Lower lobe of right lung (tissue), 2 donors: Measurements from ENCODE around the gene CACNB2. TPM values are rescaled to one million over a fixed set of nuclear protein-coding genes. Genes with fewer than 3 reads are reported as not detected.

Experiments
- ATAC-seq, 2 donors: fragments of 200-7000 bp; cut with Tn5 transposase; one replicate each; pipeline ENCODE4 v1.9.1; 2020 to 2022; ENCODE audit warnings: mild to moderate bottlenecking in 2 of 2, moderate library complexity in 2 of 2
- DNase-seq: peaks from one replicate; pipeline ENCODE4 v3.0.0-alpha.2; 2020
- H3K27ac ChIP-seq: fragments of 200-600 bp; one replicate; pipeline ENCODE4 v1.8.0; 2022
- H3K27me3 ChIP-seq: fragments of 200-600 bp; one replicate; pipeline ENCODE4 v1.8.0; 2022; ENCODE audit warnings: low read depth
- H3K36me3 ChIP-seq: fragments of 200-600 bp; one replicate; pipeline ENCODE4 v1.8.0; 2022; ENCODE audit warnings: mild to moderate bottlenecking
- H3K4me1 ChIP-seq: fragments of 200-600 bp; one replicate; pipeline ENCODE4 v1.8.0; 2022
- H3K4me3 ChIP-seq: fragments of 200-600 bp; one replicate; pipeline ENCODE4 v1.8.0; 2022; ENCODE audit warnings: mild to moderate bottlenecking
- H3K9me3 ChIP-seq: fragments of 200-600 bp; one replicate; pipeline ENCODE4 v1.8.0; 2022
- intact Hi-C: fragments of 100-400 bp; cut with DNase I; formaldehyde crosslinking; loops from one replicate; pipeline ENCODE4 v1.11.0; 2022
- total RNA-seq: library from RNA; stranded (reverse); fragmentation: NEBNext Ultra II Directional; extraction: Animal tissue kit (Norgen Biotek cat#: 25700); gene quantifications from one replicate; pipeline ENCODE4 v1.2.1, GENCODE V29; 2021
- TF ChIP-seq, protein P1 (sequence below): fragments of 200-600 bp; IDR thresholded peaks from one replicate; pipeline ENCODE4 v1.8.0; 2022; ENCODE audit warnings: antibody characterized with exemption, mild to moderate bottlenecking
- donor health status: DM: no; HTN: yes; CAD: no; lungs with severe emphysema.

Gene CACNB2
- total RNA-seq, 1 donor from 2014 or later = 1.4 TPM

DNA sequence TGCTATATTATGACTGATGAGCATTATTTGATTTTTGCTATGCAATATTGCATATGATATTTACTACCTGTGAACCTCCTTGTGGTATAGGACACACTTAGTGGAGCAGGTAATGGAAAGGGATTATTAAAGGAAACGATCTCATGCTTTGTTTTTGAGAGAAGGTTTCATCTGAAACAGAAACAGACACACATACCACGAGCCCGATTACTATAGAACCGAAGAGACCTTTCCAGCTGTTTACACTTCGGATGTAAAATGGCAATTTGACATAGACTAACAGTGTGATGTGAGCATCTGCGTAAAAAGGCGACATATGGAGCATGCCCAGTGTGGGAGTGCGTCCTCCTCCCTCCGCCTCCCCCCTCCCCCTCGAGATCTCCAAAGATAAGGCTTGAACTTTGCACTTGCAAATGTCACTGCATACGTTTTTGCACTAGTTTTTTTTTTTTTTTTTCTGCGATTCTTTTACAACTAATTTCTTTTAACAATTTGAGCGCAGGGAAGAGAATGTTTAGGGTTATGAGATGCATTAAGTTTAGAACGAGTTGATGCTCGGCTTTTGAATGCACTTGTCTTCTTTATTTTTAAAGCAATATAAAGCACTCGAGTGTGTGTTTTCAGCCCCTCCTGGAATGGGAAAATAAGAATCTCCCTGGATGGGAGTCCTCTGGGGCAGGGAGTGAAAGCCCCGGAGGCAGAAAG lies 260.1 kb downstream of the CACNB2 start:
- Histone ChIP-seq H3K9me3 (no peaks in the 10 kb centered on the region), H3K4me3 (peak overlapping the region; percentile 23), H3K27me3 (peaks cover 3% of the 10 kb centered on the region), H3K27ac (no peak overlapping the region), H3K36me3 (no peaks in the 10 kb centered on the region), H3K4me1 (peaks cover 6% of the 10 kb centered on the region)
- DNase-seq (no peak), ATAC-seq (peak; percentile 41 to 52)
- TF ChIP-seq, protein P1, sequence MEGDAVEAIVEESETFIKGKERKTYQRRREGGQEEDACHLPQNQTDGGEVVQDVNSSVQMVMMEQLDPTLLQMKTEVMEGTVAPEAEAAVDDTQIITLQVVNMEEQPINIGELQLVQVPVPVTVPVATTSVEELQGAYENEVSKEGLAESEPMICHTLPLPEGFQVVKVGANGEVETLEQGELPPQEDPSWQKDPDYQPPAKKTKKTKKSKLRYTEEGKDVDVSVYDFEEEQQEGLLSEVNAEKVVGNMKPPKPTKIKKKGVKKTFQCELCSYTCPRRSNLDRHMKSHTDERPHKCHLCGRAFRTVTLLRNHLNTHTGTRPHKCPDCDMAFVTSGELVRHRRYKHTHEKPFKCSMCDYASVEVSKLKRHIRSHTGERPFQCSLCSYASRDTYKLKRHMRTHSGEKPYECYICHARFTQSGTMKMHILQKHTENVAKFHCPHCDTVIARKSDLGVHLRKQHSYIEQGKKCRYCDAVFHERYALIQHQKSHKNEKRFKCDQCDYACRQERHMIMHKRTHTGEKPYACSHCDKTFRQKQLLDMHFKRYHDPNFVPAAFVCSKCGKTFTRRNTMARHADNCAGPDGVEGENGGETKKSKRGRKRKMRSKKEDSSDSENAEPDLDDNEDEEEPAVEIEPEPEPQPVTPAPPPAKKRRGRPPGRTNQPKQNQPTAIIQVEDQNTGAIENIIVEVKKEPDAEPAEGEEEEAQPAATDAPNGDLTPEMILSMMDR = no peak
- intact Hi-C loops = no loop called here

DNA sequence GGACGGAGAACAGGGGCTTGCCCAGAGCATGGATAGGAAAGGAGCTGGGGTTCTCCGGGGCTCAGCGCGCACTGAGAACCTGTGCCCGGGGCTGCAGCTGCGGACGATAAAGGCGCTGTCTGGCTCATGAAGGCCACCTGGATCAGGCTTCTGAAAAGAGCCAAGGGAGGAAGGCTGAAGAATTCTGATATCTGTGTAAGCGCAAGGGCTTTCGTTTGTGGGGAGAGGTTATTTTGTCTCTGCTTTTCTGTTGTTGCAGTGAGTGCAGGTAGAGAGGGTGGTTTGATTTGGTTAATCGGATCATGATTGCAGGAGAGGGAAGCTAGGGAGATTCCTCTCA lies 260.7 kb downstream of the CACNB2 start:
- TF ChIP-seq, protein P1 = no peak
- Histone ChIP-seq H3K27me3 (peaks cover 3% of the 10 kb centered on the region), H3K4me3 (peak overlapping the region; percentile 23), H3K4me1 (peaks cover 6% of the 10 kb centered on the region), H3K9me3 (no peaks in the 10 kb centered on the region), H3K36me3 (no peaks in the 10 kb centered on the region), H3K27ac (no peak overlapping the region)
- DNase-seq = no peak
- intact Hi-C loops = no loop called here
- peak in 1 of 2 donors; percentile 37 for ATAC-seq

DNA sequence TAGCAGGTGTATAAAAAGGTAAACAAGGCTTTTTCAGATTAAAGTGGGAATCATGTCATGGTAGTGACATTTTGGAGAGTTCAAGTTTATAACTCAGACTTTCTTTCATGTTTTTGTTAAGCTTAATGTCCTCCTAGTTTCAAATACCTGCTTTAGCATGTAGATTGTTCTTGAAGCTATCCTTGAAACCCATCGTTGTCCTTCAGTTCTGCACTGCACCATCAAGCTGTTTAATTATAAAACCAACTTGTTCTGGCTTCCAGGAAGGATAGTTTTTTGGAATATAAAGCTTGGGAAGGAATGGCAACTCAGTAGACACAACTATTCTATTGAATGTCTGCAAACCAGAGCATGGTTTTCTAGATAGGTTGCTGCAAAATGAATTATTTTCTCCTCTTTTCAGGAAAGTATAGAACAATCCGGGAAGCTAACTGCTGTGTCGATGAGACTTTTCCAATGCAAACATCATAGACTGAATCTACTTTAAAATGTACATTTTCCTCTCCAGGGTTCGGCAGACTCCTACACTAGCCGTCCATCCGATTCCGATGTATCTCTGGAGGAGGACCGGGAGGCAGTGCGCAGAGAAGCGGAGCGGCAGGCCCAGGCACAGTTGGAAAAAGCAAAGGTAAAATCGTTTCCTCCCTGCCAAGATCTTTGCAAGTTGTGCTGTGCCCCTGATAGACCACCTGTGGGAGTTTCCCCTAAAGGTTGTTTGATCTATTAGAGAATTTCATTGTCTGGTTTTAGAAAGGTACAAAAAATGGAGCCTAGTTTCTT lies 261.4 kb downstream of the CACNB2 start:
- no peak for ATAC-seq
- intact Hi-C loops = no loop called here

GRCh38 chr10:18402853-18403252 lies 262.6 kb downstream of the CACNB2 start:
- Histone ChIP-seq H3K9me3 (no peaks in the 10 kb centered on the region), H3K4me3 (no peak overlapping the region), H3K4me1 (peaks cover 6% of the 10 kb centered on the region), H3K27me3 (peaks cover 3% of the 10 kb centered on the region), H3K36me3 (no peaks in the 10 kb centered on the region), H3K27ac (no peak overlapping the region)
- no peak for ATAC-seq
- no peak for DNase-seq
- intact Hi-C loops = no loop called here
- TF ChIP-seq, protein P1 = no peak

More for the DNA sequence above, 261.4 kb downstream of the CACNB2 start:
- Histone ChIP-seq H3K27me3 (peaks cover 3% of the 10 kb centered on the region), H3K27ac (no peak overlapping the region), H3K4me1 (peaks cover 6% of the 10 kb centered on the region), H3K4me3 (no peak overlapping the region), H3K36me3 (no peaks in the 10 kb centered on the region), H3K9me3 (no peaks in the 10 kb centered on the region)
- DNase-seq = no peak
- TF ChIP-seq, protein P1 = no peak

- DNase-seq (no peak), ATAC-seq (no peak)
- Histone ChIP-seq H3K4me3 (no peak overlapping the region), H3K27me3 (peaks cover 3% of the 10 kb centered on the region), H3K36me3 (no peaks in the 10 kb centered on the region), H3K4me1 (peaks cover 6% of the 10 kb centered on the region), H3K9me3 (no peaks in the 10 kb centered on the region), H3K27ac (no peak overlapping the region)
- TF ChIP-seq, protein P1 = no peak
- intact Hi-C loops = no loop called here
Measured at GRCh38 chr10:18404530-18404929, 264.3 kb downstream of the CACNB2 start.
